ENCODE measurements around the gene CPT2. TPM values are rescaled to one million over a fixed set of nuclear protein-coding genes. Genes with fewer than 3 reads are reported as not detected.

CPT2 gene
- 18.5 and 19.4 TPM in 2 replicates for total RNA-seq

DNA sequence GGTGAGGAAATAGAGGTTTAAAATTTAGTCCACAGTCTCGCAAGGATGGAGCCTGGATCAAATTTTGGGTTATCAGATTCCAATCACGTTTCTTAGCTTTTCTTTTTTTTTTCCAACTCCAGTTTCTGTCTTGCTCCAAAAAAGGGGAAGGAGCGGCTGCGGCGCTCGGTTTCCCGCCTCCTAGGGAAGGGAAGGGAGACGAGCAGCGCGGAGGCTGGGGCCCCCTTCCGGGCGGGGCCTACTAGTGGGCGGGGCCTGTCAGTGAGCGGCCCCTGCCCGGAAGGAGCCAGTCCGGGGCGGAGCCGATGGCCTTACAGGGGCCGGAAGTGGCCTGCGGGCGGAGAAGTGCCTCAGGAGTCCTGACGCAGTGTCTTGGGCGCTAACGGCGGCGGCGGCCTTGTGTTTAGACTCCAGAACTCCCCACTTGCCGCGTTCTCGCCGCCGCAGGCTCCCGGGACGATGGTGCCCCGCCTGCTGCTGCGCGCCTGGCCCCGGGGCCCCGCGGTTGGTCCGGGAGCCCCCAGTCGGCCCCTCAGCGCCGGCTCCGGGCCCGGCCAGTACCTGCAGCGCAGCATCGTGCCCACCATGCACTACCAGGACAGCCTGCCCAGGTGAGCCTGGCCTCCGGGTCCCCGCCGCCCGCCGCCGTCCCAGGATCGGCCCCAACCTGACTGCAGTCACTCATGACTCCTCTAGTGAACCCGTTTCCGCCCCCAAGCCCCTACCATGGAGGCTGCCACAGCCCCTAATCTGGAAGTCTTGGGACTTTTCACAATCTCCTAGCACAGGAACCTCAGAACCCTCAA, at the start of gene CPT2:
Gene CPT2 (plus strand): TSS at position 340 of the 806 bp plus-strand sequence. CDS start 120 bp downstream, at position 460.
- intact Hi-C loops (cut with micrococcal nuclease) = loop anchor here (1.0 to 10.0 kb wide), 14 partner anchors 24 to 1140 kb away; partner anchors contain the start of genes BTF3L4, CC2D1B, CZIB and LRRC42
- Mint-ChIP-seq H3K27me3 (ENCODE audit: insufficient read depth) (no peaks in the 10 kb centered on the region), H3K4me1 (ENCODE audit: low read depth) (peaks cover 28% of the 10 kb centered on the region), H3K9me3 (no peaks in the 10 kb centered on the region), H3K36me3 (ENCODE audit: low read depth) (peaks cover 16% of the 10 kb centered on the region), H3K4me3 (peak within 1 kb of the TSS; percentile 95), H3K27ac (peak within 1 kb of the TSS; percentile 92)
- DNase-seq (ENCODE audit: low spot score) = peak; percentile 92

DNA sequence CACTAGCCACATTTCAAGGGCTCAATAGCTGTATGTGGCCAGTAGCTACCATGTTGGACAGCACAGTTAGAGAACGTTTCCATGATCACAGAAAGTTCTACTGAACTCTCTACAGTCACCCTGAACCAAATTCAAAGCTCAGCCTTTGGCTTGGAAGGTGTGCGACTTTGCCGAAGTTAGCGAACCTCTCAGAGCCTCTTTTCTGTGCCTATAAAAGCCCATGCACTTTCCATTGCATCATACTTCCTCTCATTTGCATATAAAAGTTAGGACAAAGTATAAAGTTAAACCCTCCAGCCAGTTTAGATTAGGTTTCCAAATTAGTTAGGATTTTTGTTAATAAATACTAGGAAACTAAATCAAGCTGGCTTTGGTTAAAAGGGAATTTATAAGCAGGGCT, 49.5 kb upstream of the CPT2 start:
- Mint-ChIP-seq H3K36me3 (ENCODE audit: low read depth) (no peaks in the 10 kb centered on the region), H3K27ac (no peak overlapping the region), H3K27me3 (ENCODE audit: insufficient read depth) (peaks cover 6% of the 10 kb centered on the region), H3K4me1 (ENCODE audit: low read depth) (no peaks in the 10 kb centered on the region), H3K9me3 (no peaks in the 10 kb centered on the region), H3K4me3 (no peak overlapping the region)
- intact Hi-C loops (cut with micrococcal nuclease) = no loop called here
- no peak for DNase-seq (ENCODE audit: low spot score)

DNA sequence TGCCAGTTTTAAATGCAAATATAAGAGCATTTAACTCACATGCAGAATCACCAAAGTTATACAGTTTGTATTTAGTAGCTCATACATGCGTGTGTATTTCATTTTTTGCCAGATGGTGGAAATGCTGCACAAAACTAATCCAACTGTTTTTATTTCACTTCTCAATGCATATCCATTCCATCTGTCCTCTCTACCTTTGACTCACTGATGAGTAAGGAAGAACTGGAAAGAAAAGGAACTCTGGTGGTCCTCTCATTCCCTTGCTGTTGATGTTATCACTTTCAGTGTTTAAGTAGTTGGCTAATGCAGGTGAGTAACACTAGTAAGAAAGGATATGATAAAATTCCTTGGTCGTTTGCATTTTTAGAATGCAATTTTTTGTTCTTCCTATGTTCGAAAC, 48.5 kb upstream of the CPT2 start:
- Mint-ChIP-seq H3K4me3 (no peak overlapping the region), H3K36me3 (ENCODE audit: low read depth) (no peaks in the 10 kb centered on the region), H3K27ac (no peak overlapping the region), H3K9me3 (no peaks in the 10 kb centered on the region), H3K27me3 (ENCODE audit: insufficient read depth) (peaks cover 6% of the 10 kb centered on the region), H3K4me1 (ENCODE audit: low read depth) (no peaks in the 10 kb centered on the region)
- intact Hi-C loops (cut with micrococcal nuclease) = no loop called here
- DNase-seq (ENCODE audit: low spot score) = no peak

DNA sequence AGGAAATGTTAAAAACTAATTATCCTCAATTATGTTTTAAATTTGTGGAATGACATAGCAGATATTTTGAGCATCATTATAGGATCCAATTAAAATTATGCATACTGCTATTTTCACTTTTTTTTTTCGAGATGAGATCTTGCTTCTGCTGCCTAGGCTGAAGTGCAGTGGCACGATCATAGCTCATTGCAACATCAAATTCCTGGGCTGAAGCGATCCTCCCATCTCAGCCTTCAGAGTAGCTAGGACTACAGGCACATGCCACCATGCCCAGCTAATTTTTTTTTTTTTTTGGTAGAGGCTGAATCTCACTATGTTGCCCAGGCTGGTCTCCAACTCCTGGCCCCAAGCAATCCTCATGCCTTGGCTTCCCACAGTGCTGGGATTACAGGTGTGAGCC, 42.9 kb upstream of the CPT2 start:
- Mint-ChIP-seq H3K4me3 (no peak overlapping the region), H3K4me1 (ENCODE audit: low read depth) (no peaks in the 10 kb centered on the region)
- intact Hi-C loops (cut with micrococcal nuclease) = no loop called here

DNA sequence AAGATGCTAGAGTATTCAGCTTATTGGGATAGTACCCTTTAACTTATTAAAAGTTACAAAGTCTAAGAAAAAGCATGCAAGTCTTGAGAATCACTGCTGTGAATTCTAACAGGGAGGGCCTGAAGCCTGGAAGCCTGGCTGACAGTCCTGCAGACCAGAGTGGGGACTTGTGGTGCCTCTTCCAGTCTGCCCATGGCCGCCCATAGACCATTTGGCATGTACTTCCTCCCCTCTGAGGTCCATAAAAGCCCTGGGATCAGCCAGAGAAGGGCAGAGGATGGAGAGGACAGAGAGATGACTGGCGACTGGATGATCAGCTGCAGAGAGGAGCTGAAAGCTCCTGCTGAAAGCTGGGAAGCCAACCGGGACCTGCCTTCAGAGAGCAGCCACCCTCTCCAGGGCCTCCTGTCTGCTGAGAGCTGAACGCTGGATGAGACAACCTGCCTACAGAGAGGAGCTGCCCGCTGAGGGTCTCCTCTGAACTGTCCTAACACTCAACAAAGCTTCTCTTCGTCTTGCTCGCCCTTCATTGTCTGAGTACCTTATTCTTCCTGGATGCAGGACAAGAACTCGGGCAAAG, 41.7 kb upstream of the CPT2 start:
- H3K9me3 Mint-ChIP-seq = no peaks in the 10 kb centered on the region
- H3K36me3 Mint-ChIP-seq (ENCODE audit: low read depth) = no peaks in the 10 kb centered on the region
- no peak for DNase-seq (ENCODE audit: low spot score)
- no peak overlapping the region for H3K27ac Mint-ChIP-seq
- H3K4me3 Mint-ChIP-seq = no peak overlapping the region
- H3K4me1 Mint-ChIP-seq (ENCODE audit: low read depth) = no peaks in the 10 kb centered on the region
- intact Hi-C loops (cut with micrococcal nuclease) = no loop called here
- peaks cover 4% of the 10 kb centered on the region for H3K27me3 Mint-ChIP-seq (ENCODE audit: insufficient read depth)

More for the DNA sequence above, 42.9 kb upstream of the CPT2 start:
- Mint-ChIP-seq H3K27ac (no peak overlapping the region), H3K27me3 (ENCODE audit: insufficient read depth) (peaks cover 5% of the 10 kb centered on the region), H3K9me3 (no peaks in the 10 kb centered on the region), H3K36me3 (ENCODE audit: low read depth) (no peaks in the 10 kb centered on the region)
- DNase-seq (ENCODE audit: low spot score) = no peak

DNA sequence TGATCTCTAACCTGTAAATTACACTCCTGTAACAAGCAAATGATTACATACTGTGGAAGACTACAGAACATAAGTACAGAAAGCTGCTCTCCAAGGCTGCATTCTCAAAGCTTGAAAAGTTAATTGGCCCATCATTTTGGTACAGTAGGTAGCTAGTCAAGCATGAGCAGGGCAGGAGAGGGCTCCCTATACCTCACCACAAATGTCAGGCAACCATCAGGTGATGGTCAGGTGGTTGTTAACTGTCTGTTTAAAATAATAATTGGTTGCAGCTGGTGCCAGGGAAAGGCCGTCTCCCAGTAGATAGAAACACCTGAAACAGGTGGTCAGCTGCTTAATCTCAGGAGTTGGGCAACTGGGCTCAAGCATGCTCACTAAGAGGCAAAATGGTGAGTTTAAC, 41.1 kb upstream of the CPT2 start:
- Mint-ChIP-seq H3K9me3 (no peaks in the 10 kb centered on the region), H3K27me3 (ENCODE audit: insufficient read depth) (peaks cover 4% of the 10 kb centered on the region), H3K27ac (no peak overlapping the region), H3K4me1 (ENCODE audit: low read depth) (no peaks in the 10 kb centered on the region), H3K4me3 (no peak overlapping the region), H3K36me3 (ENCODE audit: low read depth) (no peaks in the 10 kb centered on the region)
- no peak for DNase-seq (ENCODE audit: low spot score)
- intact Hi-C loops (cut with micrococcal nuclease) = no loop called here

DNA sequence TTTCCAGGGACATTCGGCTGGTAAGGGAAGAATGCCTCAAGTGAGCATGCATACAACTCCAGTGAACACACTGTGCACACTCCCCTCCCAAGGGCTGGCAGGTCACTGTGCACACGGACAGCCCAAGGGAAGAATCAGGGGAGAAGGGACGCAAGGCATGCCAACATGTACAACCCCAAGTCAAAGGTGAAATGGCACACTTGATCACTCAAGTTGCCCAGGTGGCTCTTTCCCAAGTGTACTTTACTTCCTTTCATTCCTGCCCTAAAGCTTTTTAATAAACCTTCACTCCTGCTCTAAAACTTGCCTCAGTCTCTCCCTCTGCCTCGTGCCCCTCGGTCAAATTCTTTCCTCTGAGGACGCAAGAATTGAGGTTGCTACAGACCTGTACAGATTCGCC, 40.7 kb upstream of the CPT2 start:
- no peaks in the 10 kb centered on the region for H3K9me3 Mint-ChIP-seq
- H3K27me3 Mint-ChIP-seq (ENCODE audit: insufficient read depth) = peaks cover under 1% of the 10 kb centered on the region
- no peak overlapping the region for H3K4me3 Mint-ChIP-seq
- H3K4me1 Mint-ChIP-seq (ENCODE audit: low read depth) = no peaks in the 10 kb centered on the region
- no peak for DNase-seq (ENCODE audit: low spot score)
- no peak overlapping the region for H3K27ac Mint-ChIP-seq
- intact Hi-C loops (cut with micrococcal nuclease) = no loop called here
- no peaks in the 10 kb centered on the region for H3K36me3 Mint-ChIP-seq (ENCODE audit: low read depth)

DNA sequence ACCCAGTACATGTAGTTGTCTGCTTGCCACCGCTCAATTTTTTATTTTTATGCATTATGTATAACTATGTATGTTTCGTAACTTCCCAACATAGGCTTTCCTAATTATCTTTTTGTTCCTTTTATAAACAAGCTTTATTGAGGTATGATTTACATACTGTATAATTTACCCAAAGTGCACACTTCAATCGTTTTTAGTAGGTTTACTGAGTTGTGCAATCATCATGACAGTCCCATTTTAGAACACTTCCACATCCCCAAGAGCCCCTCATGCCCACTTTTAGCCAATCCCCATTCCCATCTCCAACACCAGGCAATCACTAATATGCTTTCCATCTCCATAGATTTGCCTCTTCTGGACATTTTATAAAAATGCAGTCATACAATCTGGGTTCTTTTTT, 39.8 kb upstream of the CPT2 start:
- H3K9me3 Mint-ChIP-seq = no peaks in the 10 kb centered on the region
- DNase-seq (ENCODE audit: low spot score) = no peak
- no peaks in the 10 kb centered on the region for H3K27me3 Mint-ChIP-seq (ENCODE audit: insufficient read depth)
- H3K4me1 Mint-ChIP-seq (ENCODE audit: low read depth) = no peaks in the 10 kb centered on the region
- intact Hi-C loops (cut with micrococcal nuclease) = no loop called here
- no peaks in the 10 kb centered on the region for H3K36me3 Mint-ChIP-seq (ENCODE audit: low read depth)
- no peak overlapping the region for H3K27ac Mint-ChIP-seq
- no peak overlapping the region for H3K4me3 Mint-ChIP-seq

DNA sequence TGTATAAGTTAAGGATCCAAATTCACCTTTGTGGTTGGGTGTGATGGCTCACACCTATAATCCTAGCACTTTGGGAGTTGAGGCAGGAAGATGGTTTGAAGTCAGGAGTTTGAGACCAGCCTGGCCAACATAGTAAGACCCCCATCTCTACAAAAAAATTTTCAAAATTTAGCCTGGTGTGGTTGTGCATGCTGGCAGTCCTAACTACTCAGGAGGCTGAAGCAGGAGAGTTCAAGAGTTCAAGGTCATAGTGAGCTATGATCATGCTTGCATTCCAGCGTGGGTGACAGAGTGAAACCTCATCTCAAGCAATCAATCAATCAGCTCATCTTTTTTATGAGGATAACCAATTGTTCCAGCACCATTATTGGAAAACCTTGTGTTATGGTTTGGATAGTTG, 37.7 kb upstream of the CPT2 start:
- no peaks in the 10 kb centered on the region for H3K4me1 Mint-ChIP-seq (ENCODE audit: low read depth)
- DNase-seq (ENCODE audit: low spot score) = no peak
- no peak overlapping the region for H3K27ac Mint-ChIP-seq
- no peaks in the 10 kb centered on the region for H3K36me3 Mint-ChIP-seq (ENCODE audit: low read depth)
- no peak overlapping the region for H3K4me3 Mint-ChIP-seq
- peaks cover 2% of the 10 kb centered on the region for H3K27me3 Mint-ChIP-seq (ENCODE audit: insufficient read depth)
- intact Hi-C loops (cut with micrococcal nuclease) = no loop called here
- H3K9me3 Mint-ChIP-seq = no peaks in the 10 kb centered on the region

DNA sequence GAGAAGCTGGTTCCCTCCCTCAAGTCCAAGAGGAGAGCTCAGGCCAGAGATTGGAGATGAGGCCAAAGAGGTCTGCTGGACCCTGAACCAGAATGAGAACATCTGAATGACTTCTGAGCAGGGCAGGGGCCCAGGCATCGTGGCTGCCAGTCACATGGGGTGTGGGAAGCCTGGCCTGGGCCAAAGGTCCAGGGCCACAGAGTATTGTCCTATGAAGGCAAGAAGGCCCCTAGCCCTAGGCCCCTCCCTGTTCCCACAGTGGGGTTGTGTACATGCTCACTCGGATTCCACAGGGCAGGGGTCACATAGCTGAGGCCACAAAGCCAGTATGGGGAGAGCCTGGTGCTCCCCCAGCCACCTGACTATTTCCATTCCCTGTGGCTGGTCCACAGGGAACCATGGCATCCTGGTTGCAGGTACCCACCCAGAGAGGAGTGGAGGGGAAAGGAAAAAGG, 35.7 kb upstream of the CPT2 start:
- Mint-ChIP-seq H3K27ac (no peak overlapping the region), H3K36me3 (ENCODE audit: low read depth) (no peaks in the 10 kb centered on the region)
- intact Hi-C loops (cut with micrococcal nuclease) = no loop called here

DNA sequence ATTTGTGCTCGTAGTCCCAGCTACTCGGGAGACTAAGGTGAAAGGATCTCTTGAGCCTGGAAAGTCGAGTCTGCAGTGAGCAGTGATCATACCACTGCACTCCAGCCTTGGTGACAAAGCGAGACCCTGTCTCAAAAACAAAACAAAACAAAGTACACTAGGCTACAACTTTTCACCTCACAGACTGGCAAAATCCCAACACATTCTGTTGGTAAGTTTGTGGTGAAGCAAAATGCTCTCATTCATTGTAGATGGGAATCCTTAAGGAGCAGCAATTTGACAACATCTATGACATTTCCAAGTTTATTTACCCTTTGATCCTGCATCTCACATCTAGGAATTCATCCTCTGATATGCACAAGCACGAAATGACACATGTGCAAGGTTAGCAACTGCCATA, 34.0 kb upstream of the CPT2 start:
- no peak for DNase-seq (ENCODE audit: low spot score)
- no peaks in the 10 kb centered on the region for H3K4me1 Mint-ChIP-seq (ENCODE audit: low read depth)
- H3K9me3 Mint-ChIP-seq = no peaks in the 10 kb centered on the region
- intact Hi-C loops (cut with micrococcal nuclease) = no loop called here
- H3K4me3 Mint-ChIP-seq = no peak overlapping the region
- H3K36me3 Mint-ChIP-seq (ENCODE audit: low read depth) = no peaks in the 10 kb centered on the region
- peaks cover 21% of the 10 kb centered on the region for H3K27me3 Mint-ChIP-seq (ENCODE audit: insufficient read depth)
- no peak overlapping the region for H3K27ac Mint-ChIP-seq

More for the DNA sequence above, 35.7 kb upstream of the CPT2 start:
- no peak overlapping the region for H3K4me3 Mint-ChIP-seq
- no peak for DNase-seq (ENCODE audit: low spot score)
- no peaks in the 10 kb centered on the region for H3K4me1 Mint-ChIP-seq (ENCODE audit: low read depth)
- H3K27me3 Mint-ChIP-seq (ENCODE audit: insufficient read depth) = peaks cover 14% of the 10 kb centered on the region
- no peaks in the 10 kb centered on the region for H3K9me3 Mint-ChIP-seq

DNA sequence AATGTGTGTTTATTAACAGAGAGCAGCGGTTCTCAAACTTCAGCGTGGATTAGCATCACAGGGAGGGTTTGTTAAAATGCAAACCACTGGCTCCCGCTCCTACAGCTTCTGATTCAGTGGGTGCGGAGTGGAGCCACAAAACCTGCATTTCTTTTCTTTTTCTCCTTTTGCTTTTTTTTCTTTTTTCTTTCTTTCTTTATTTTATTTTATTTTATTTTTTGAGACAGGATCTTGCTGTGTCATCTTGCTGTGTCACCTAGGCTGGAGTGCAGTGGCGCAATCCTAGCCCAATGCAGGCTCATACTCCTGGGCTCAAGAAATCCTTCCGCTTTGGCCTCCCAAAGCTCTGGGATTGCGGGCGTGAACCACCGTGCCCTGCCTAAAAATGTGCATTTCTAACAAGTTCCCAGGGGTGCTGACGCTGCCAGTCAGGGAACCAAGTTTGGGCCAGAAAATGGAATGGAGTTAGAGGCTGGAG, 33.3 kb upstream of the CPT2 start:
- intact Hi-C loops (cut with micrococcal nuclease) = no loop called here
- Mint-ChIP-seq H3K9me3 (no peaks in the 10 kb centered on the region), H3K4me1 (ENCODE audit: low read depth) (no peaks in the 10 kb centered on the region), H3K36me3 (ENCODE audit: low read depth) (no peaks in the 10 kb centered on the region), H3K4me3 (no peak overlapping the region), H3K27me3 (ENCODE audit: insufficient read depth) (peaks cover 21% of the 10 kb centered on the region), H3K27ac (no peak overlapping the region)
- DNase-seq (ENCODE audit: low spot score) = no peak

DNA sequence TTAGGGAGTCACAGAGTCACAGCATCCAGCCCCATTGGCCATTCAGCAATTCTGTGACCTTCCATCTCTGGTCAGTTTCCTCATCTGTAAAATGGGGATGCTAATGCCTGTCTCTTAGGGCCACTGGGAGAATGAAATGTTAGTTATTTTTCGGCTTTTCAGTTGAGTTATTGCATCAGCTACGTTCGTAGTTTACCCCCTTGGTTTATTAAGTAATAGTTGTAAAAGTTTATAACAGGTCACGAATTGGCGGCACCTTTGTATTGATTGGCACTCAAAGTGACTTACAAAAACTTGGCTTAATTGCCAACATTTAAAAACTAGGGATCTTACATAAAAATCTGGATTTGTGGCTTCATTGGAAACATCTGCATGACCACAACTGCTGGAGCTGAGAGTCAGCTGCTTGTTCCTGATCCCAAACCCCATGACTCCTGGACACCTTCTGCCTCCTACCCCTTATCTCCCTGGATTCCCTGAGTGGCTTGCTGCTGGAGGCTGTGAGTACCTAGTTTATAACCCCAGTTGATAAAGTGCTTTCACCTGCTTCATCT, 31.1 kb upstream of the CPT2 start:
- DNase-seq (ENCODE audit: low spot score) = no peak
- Mint-ChIP-seq H3K27ac (no peak overlapping the region), H3K4me3 (no peak overlapping the region), H3K36me3 (ENCODE audit: low read depth) (no peaks in the 10 kb centered on the region), H3K9me3 (no peaks in the 10 kb centered on the region), H3K4me1 (ENCODE audit: low read depth) (no peaks in the 10 kb centered on the region), H3K27me3 (ENCODE audit: insufficient read depth) (peaks cover 21% of the 10 kb centered on the region)
- intact Hi-C loops (cut with micrococcal nuclease) = no loop called here
